Measurements from ENCODE around the gene C16orf78. TPM values are rescaled to one million over a fixed set of nuclear protein-coding genes. Genes with fewer than 3 reads are reported as not detected.

The C16orf78 gene
- polyA plus RNA-seq, 3 donors: not detected

DNA sequence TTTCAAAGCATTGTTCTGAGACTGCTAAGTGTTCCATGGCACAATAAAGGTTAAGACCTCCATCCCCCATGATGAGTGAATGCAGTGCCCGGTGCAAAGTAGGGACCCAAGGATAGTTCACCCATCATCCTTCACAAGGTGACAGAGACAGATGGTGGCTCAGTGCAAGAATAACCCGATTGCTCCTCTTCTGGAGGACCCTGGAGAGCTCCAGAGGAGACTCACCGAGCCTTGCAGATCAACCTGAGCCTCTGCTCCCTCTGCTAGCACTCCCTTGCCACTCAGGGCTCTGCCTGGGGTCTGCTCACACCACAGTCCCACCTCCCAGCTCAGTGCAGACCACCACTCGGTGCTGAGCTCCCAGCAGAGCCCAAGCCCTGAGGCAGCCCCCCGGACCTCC, 49.3 kb downstream of the C16orf78 start:
- Mint-ChIP-seq H3K4me1 (no peaks in the 10 kb centered on the region), H3K4me3 (no peak overlapping the region), H3K27me3 (ENCODE audit: low read depth in 3 of 3) (peaks cover 1 to 7% (median 1%) of the 10 kb centered on the region in 3 donors), H3K36me3 (no peaks in the 10 kb centered on the region), H3K27ac (no peak overlapping the region), H3K9me3 (peaks cover 0 to 4% (median 0%) of the 10 kb centered on the region in 7 donors)
- H3K4me2 ChIP-seq (replicated peaks; ENCODE audit: extremely low read depth, low read length, poor library complexity, severe bottlenecking): no peak overlapping the region
- no peak overlapping the region for H2AFZ ChIP-seq (ENCODE audit: insufficient read depth, low read depth, low read length, poor library complexity, severe bottlenecking)
- no peaks in the 10 kb centered on the region for H3K79me2 ChIP-seq (ENCODE audit: insufficient read depth, low read length)
- no peak overlapping the region for H3K4me3 ChIP-seq (replicated peaks in 1 of 3; ENCODE audit: low read depth in 2 of 3, low read length in 3 of 3)
- no peaks in the 10 kb centered on the region for H4K20me1 ChIP-seq (ENCODE audit: insufficient read depth, low read length)
- no peaks in the 10 kb centered on the region for H3K36me3 ChIP-seq (replicated peaks in 1 of 2; ENCODE audit: control insufficient read depth in 1 of 2, insufficient read depth in 2 of 2, low read length in 2 of 2)
- TF ChIP-seq CTCF (IDR thresholded peaks at IDR 0.05): no peak
- no peak overlapping the region for H3K9ac ChIP-seq (ENCODE audit: insufficient read depth, low read length, poor library complexity, severe bottlenecking)
- H3K9me3 ChIP-seq (replicated peaks in 1 of 2; ENCODE audit: control insufficient read depth in 1 of 2, insufficient read depth in 1 of 2, low read length in 2 of 2): no peaks in the 10 kb centered on the region
- WGBS (ENCODE audit: insufficient coverage): 62% methylated on average over 5 of the region's 5 CpGs
- no peaks in the 10 kb centered on the region for H3K27me3 ChIP-seq (ENCODE audit: control insufficient read depth in 2 of 2, insufficient read depth in 2 of 2, low read length in 2 of 2)
- H3K27ac ChIP-seq (ENCODE audit: low read depth in 1 of 2, low read length in 2 of 2): no peak overlapping the region
- DNase-seq: no peak
- no peaks in the 10 kb centered on the region for H3K4me1 ChIP-seq (ENCODE audit: control insufficient read depth in 1 of 2, insufficient read depth in 2 of 2, low read length in 2 of 2)
- intact Hi-C loops (cut with micrococcal nuclease): no loop called here

GRCh38 chr16:49424961-49425360, 51.4 kb downstream of the C16orf78 start:
- no peaks in the 10 kb centered on the region for H3K79me2 ChIP-seq (ENCODE audit: insufficient read depth, low read length)
- Mint-ChIP-seq H3K27ac (no peak overlapping the region), H3K27me3 (ENCODE audit: low read depth in 3 of 3) (peaks cover 1 to 7% (median 3%) of the 10 kb centered on the region in 3 donors), H3K9me3 (peaks cover 0 to 12% (median 3%) of the 10 kb centered on the region in 7 donors), H3K4me1 (no peaks in the 10 kb centered on the region), H3K36me3 (no peaks in the 10 kb centered on the region), H3K4me3 (no peak overlapping the region)
- H3K27ac ChIP-seq (ENCODE audit: low read depth in 1 of 2, low read length in 2 of 2): no peak overlapping the region
- no peak overlapping the region for H3K9ac ChIP-seq (ENCODE audit: insufficient read depth, low read length, poor library complexity, severe bottlenecking)
- no peak for DNase-seq
- 94% methylated on average over 6 of the region's 6 CpGs for WGBS (ENCODE audit: insufficient coverage)
- H4K20me1 ChIP-seq (ENCODE audit: insufficient read depth, low read length): no peaks in the 10 kb centered on the region
- H3K4me1 ChIP-seq (ENCODE audit: control insufficient read depth in 1 of 2, insufficient read depth in 2 of 2, low read length in 2 of 2): no peaks in the 10 kb centered on the region
- H3K36me3 ChIP-seq (replicated peaks in 1 of 2; ENCODE audit: control insufficient read depth in 1 of 2, insufficient read depth in 2 of 2, low read length in 2 of 2): no peaks in the 10 kb centered on the region
- H2AFZ ChIP-seq (ENCODE audit: insufficient read depth, low read depth, low read length, poor library complexity, severe bottlenecking): no peak overlapping the region
- intact Hi-C loops (cut with micrococcal nuclease): no loop called here
- H3K9me3 ChIP-seq (replicated peaks in 1 of 2; ENCODE audit: control insufficient read depth in 1 of 2, insufficient read depth in 1 of 2, low read length in 2 of 2): peaks cover 0 to 3% of the 10 kb centered on the region in 2 donors
- no peaks in the 10 kb centered on the region for H3K27me3 ChIP-seq (ENCODE audit: control insufficient read depth in 2 of 2, insufficient read depth in 2 of 2, low read length in 2 of 2)
- TF ChIP-seq CTCF (IDR thresholded peaks at IDR 0.05): no peak
- H3K4me3 ChIP-seq (replicated peaks in 1 of 3; ENCODE audit: low read depth in 2 of 3, low read length in 3 of 3): no peak overlapping the region
- H3K4me2 ChIP-seq (replicated peaks; ENCODE audit: extremely low read depth, low read length, poor library complexity, severe bottlenecking): no peak overlapping the region
